C4-2B (cell line): ENCODE results near the gene TMUB1.

Source experiments
- H3K27ac ChIP-seq: fragments of 450-650 bp; 2 replicates; pipeline ENCODE4 v1.5.1; 2017
- CTCF ChIP-seq: fragments of 450-650 bp; conservative IDR thresholded peaks from 2 replicates; pipeline ENCODE4 v1.5.1; 2017; ENCODE audit warnings: mild to moderate bottlenecking
- ZFX ChIP-seq: fragments of 450-650 bp; IDR thresholded peaks from 2 replicates; pipeline ENCODE4 v1.6.1; 2017

Gene TMUB1

DNA sequence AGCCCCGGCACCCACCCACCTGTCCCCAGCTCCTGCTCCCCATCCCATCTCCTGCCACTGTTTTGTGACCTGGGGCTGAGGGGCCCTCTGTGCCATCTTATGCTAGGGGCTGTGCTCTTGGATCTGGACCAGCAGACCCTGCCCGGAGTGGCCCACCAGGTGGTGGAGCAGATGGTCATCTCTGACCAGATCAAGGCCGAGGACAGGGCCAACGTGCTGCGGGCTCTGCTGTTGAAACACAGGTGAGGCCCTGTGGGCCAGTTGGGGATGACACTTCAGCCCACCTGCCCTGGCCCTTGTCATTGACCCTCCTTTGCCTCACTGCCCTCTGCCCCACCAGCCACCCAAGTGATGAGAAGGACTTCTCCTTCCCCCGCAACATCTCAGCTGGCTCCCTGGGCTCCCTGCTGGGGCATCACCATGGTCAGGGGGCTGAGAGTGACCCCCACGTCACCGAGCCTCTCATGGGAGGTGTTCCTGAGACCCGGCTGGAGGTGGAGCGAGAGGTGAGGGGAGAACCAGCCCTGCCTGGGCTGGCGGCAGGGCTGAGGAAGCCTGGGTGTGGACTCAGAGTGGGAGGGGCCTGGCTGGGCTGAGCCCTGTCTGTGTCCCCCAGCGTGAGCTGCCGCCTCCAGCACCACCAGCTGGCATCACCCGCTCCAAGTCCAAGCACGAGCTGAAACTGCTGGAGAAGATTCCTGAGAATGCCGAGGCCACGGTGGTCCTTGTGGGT, 13.3 kb downstream of the TMUB1 start:
- H3K27ac ChIP-seq: no peak overlapping the region
- TF ChIP-seq CTCF (no peak), ZFX (no peak)

- TF ChIP-seq CTCF: no peak
- TF ChIP-seq ZFX: no peak
- no peak overlapping the region for H3K27ac ChIP-seq
Measured at GRCh38 chr7:151068069-151068773, 15.1 kb downstream of the TMUB1 start.

GRCh38 chr7:151066273-151066974, 16.9 kb downstream of the TMUB1 start:
- TF ChIP-seq ZFX (no peak), CTCF (no peak)
- no peak overlapping the region for H3K27ac ChIP-seq

GRCh38 chr7:151065516-151065915, 17.8 kb downstream of the TMUB1 start:
- TF ChIP-seq CTCF (no peak), ZFX (no peak)
- no peak overlapping the region for H3K27ac ChIP-seq

- TF ChIP-seq CTCF: no peak
- TF ChIP-seq ZFX: no peak
- no peak overlapping the region for H3K27ac ChIP-seq
Measured at GRCh38 chr7:151064993-151065392, 18.3 kb downstream of the TMUB1 start.

GRCh38 chr7:151064454-151064853, 18.8 kb downstream of the TMUB1 start:
- no peak for TF ChIP-seq ZFX
- TF ChIP-seq CTCF: no peak

GRCh38 chr7:151063212-151063561, 20.1 kb downstream of the TMUB1 start:
- H3K27ac ChIP-seq: no peak overlapping the region
- TF ChIP-seq ZFX: no peak
- TF ChIP-seq CTCF: no peak

More at GRCh38 chr7:151064454-151064853, 18.8 kb downstream of the TMUB1 start:
- no peak overlapping the region for H3K27ac ChIP-seq
